GM23338 (cell line): ENCODE measurements around the gene OSBPL10. TPM values are rescaled to one million over a fixed set of nuclear protein-coding genes. Genes with fewer than 3 reads are reported as not detected.

Experiments used
- ATAC-seq: fragments of 200-7000 bp; cut with Tn5 transposase; 3 replicates; pipeline ENCODE4 v1.9.1; 2020
- DNase-seq: peaks from one replicate; pipeline ENCODE4 v3.0.0-alpha.2; 2015; ENCODE audit warnings: low spot score
- H2AFZ ChIP-seq: fragments of 200-600 bp; sonication (generic); 2 replicates; pipeline ENCODE4 v1.8.0; 2016; ENCODE audit warnings: antibody characterized with exemption, mild to moderate bottlenecking, moderate library complexity
- H3F3A ChIP-seq: fragments of 200-600 bp; sonication (generic); replicated peaks from 2 replicates; pipeline ENCODE4 v1.8.0; 2017; ENCODE audit warnings: antibody characterized with exemption, mixed run types, low read depth
- H3K27ac ChIP-seq: fragments of 200-600 bp; sonication (generic); 2 replicates; pipeline ENCODE4 v1.6.1; 2016; ENCODE audit warnings: low read depth
- H3K27me3 ChIP-seq: fragments of 200-600 bp; sonication (generic); 2 replicates; pipeline ENCODE4 v1.8.0; 2016; ENCODE audit warnings: mild to moderate bottlenecking, mixed run types, moderate library complexity; ENCODE audit not compliant: insufficient read depth
- H3K36me3 ChIP-seq: fragments of 200-600 bp; sonication (generic); 2 replicates; pipeline ENCODE4 v1.8.0; 2016; ENCODE audit warnings: mild to moderate bottlenecking; ENCODE audit not compliant: insufficient read depth
- H3K4me1 ChIP-seq: fragments of 200-600 bp; sonication (generic); 2 replicates; pipeline ENCODE4 v1.8.0; 2016; ENCODE audit warnings: mild to moderate bottlenecking, moderate library complexity; ENCODE audit not compliant: insufficient read depth
- H3K4me2 ChIP-seq: fragments of 200-600 bp; sonication (generic); 2 replicates; pipeline ENCODE4 v1.7.1; 2017; ENCODE audit warnings: mixed run types
- H3K4me3 ChIP-seq: fragments of 200-600 bp; sonication (generic); 2 replicates; pipeline ENCODE4 v1.6.1; 2016; ENCODE audit warnings: mixed run types
- H3K79me2 ChIP-seq: fragments of 200-600 bp; sonication (generic); replicated peaks from 2 replicates; pipeline ENCODE4 v1.8.0; 2017; ENCODE audit warnings: mild to moderate bottlenecking; ENCODE audit not compliant: insufficient read depth
- H3K9me2 ChIP-seq: fragments of 200-600 bp; sonication (generic); 2 replicates; pipeline ENCODE4 v1.8.0; 2017; ENCODE audit not compliant: insufficient read depth
- H4K20me1 ChIP-seq: fragments of 200-600 bp; sonication (generic); replicated peaks from 2 replicates; pipeline ENCODE4 v1.8.0; 2017; ENCODE audit warnings: mild to moderate bottlenecking; ENCODE audit not compliant: insufficient read depth
- H3K27ac Mint-ChIP-seq: 2 replicates; pipeline ENCODE4 v1.8.0; 2020; ENCODE audit warnings: inconsistent platforms, mild to moderate bottlenecking, moderate library complexity, mixed read lengths
- H3K27me3 Mint-ChIP-seq: 3 replicates; pipeline ENCODE4 v1.8.0; 2022; ENCODE audit warnings: low read depth, mild to moderate bottlenecking, moderate library complexity, mixed read lengths, inconsistent platforms; ENCODE audit not compliant: insufficient read depth, poor library complexity
- H3K36me3 Mint-ChIP-seq: 3 replicates; pipeline ENCODE4 v1.8.0; 2021; ENCODE audit warnings: low read depth, mild to moderate bottlenecking, inconsistent platforms, moderate library complexity, mixed read lengths
- H3K4me1 Mint-ChIP-seq: 3 replicates; pipeline ENCODE4 v1.8.0; 2020; ENCODE audit warnings: mild to moderate bottlenecking, inconsistent platforms, mixed read lengths
- H3K4me3 Mint-ChIP-seq: 3 replicates; pipeline ENCODE4 v1.8.0; 2021; ENCODE audit warnings: moderate library complexity, mild to moderate bottlenecking, inconsistent platforms, mixed read lengths
- H3K9me3 Mint-ChIP-seq: 3 replicates; pipeline ENCODE4 v1.8.0; 2020; ENCODE audit warnings: moderate library complexity, mild to moderate bottlenecking, inconsistent platforms, mixed read lengths
- CREB1 ChIP-seq: fragments of 250-450 bp; sonication (Bioruptor Pico); IDR thresholded peaks from 2 replicates; pipeline ENCODE4 v1.5.0; 2020; ENCODE audit warnings: low read depth, mild to moderate bottlenecking, moderate library complexity
- EZH2 ChIP-seq: fragments of 200-600 bp; sonication (generic); IDR thresholded peaks from one replicate; pipeline ENCODE4 v1.8.0; 2017; ENCODE audit warnings: antibody characterized with exemption, mild to moderate bottlenecking, low read depth; ENCODE audit not compliant: unreplicated experiment
- EZH2phosphoT487 ChIP-seq: fragments of 200-600 bp; sonication (generic); IDR thresholded peaks from one replicate; pipeline ENCODE4 v1.8.1; 2018; ENCODE audit warnings: antibody characterized with exemption; ENCODE audit not compliant: unreplicated experiment
- JUNB ChIP-seq: IDR thresholded peaks from one replicate; pipeline ENCODE4 v1.6.1; 2016; ENCODE audit warnings: antibody characterized with exemption; ENCODE audit not compliant: unreplicated experiment
- NANOG ChIP-seq: IDR thresholded peaks from 2 replicates; pipeline ENCODE4 v1.6.1; 2016; ENCODE audit warnings: antibody characterized with exemption, borderline replicate concordance
- POLR2AphosphoS5 ChIP-seq: IDR thresholded peaks from 2 replicates; pipeline ENCODE4 v1.6.1; 2016; ENCODE audit warnings: antibody characterized with exemption, low read depth
- STAT1 ChIP-seq: IDR thresholded peaks from one replicate; pipeline ENCODE4 v1.6.1; 2016; ENCODE audit warnings: antibody characterized with exemption; ENCODE audit not compliant: unreplicated experiment
- ZNF114 ChIP-seq: fragments of 250-450 bp; sonication (Bioruptor Pico); IDR thresholded peaks from 2 replicates; pipeline ENCODE4 v1.5.0; 2020; ENCODE audit warnings: mild to moderate bottlenecking, moderate library complexity
- ZNF331 ChIP-seq: fragments of 250-450 bp; sonication (Bioruptor Pico); IDR thresholded peaks from 2 replicates; pipeline ENCODE4 v1.5.0; 2020; ENCODE audit warnings: low read depth, mild to moderate bottlenecking, moderate library complexity
- polyA plus RNA-seq: library from polyadenylated mRNA; unstranded; fragments of >200 nt; fragmentation: Nextera tagmentation; extraction: Ambion mirVana; gene quantifications from 2 replicates; pipeline ENCODE4 v1.2.1, GENCODE V29; 2016
- total RNA-seq: library from RNA; depleted of rRNA; stranded (reverse); fragments of >200 nt; shearing (Covaris generic); gene quantifications from 2 replicates; pipeline ENCODE4 v1.2.3, GENCODE V29; 2014
- TF ChIP-seq, protein P1 (sequence below), 2 experiments: fragments of 200-600 bp in 1 of 2; sonication (generic) in 1 of 2; conservative IDR thresholded peaks; 2 replicates each; pipeline versions ENCODE4 v1.5.1 to v1.6.1; 2016 to 2017; ENCODE audit warnings: antibody characterized with exemption in 2 of 2, low read depth in 2 of 2, mild to moderate bottlenecking in 2 of 2, moderate library complexity in 1 of 2
- TF ChIP-seq, protein P2 (sequence below): IDR thresholded peaks from one replicate; pipeline ENCODE4 v1.6.1; 2018; ENCODE audit warnings: antibody characterized with exemption; ENCODE audit not compliant: unreplicated experiment
- TF ChIP-seq, protein P3 (sequence below): fragments of 250-450 bp; sonication (Bioruptor Pico); IDR thresholded peaks from 2 replicates; pipeline ENCODE4 v1.5.0; 2020; ENCODE audit warnings: mild to moderate bottlenecking, moderate library complexity
- TF ChIP-seq, protein P4 (sequence below): IDR thresholded peaks from 2 replicates; pipeline ENCODE4 v1.6.1; 2016; ENCODE audit warnings: antibody characterized with exemption

The OSBPL10 gene
- total and polyA plus RNA-seq, 2 experiments from 2014 or later: 23.8 to 149 TPM

DNA sequence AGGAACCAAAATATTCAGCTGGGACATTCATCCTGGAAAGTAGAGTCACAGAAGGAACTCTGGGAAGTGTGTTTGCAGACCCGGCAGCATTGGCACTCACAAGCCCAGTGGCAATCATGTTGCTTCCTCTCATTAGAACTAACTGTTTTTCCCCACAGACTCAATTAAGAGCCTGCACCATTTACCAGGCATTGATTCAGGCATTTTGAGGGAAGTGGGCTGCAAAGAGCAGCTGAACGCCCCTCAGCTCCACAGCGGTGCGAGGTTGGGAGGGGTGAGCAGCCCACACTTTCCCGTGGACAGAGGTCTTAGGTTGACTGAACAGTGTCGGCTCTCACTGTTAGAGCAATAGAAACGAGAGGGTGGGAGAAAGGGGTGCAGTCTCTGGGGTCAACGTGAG lies 304.5 kb downstream of the OSBPL10 start:
- H3K4me3 ChIP-seq: no peak overlapping the region
- no peaks in the 10 kb centered on the region; the same call in 1 of the 2 replicates for H3K79me2 ChIP-seq
- TF ChIP-seq ZNF114 (CRISPR knock-in tag) (no peak), CREB1 (CRISPR knock-in tag) (no peak), EZH2 (no peak), NANOG (no peak), POLR2AphosphoS5 (no peak), EZH2phosphoT487 (no peak), ZNF331 (CRISPR knock-in tag) (no peak), JUNB (no peak), STAT1 (no peak)
- TF ChIP-seq, protein P1, sequence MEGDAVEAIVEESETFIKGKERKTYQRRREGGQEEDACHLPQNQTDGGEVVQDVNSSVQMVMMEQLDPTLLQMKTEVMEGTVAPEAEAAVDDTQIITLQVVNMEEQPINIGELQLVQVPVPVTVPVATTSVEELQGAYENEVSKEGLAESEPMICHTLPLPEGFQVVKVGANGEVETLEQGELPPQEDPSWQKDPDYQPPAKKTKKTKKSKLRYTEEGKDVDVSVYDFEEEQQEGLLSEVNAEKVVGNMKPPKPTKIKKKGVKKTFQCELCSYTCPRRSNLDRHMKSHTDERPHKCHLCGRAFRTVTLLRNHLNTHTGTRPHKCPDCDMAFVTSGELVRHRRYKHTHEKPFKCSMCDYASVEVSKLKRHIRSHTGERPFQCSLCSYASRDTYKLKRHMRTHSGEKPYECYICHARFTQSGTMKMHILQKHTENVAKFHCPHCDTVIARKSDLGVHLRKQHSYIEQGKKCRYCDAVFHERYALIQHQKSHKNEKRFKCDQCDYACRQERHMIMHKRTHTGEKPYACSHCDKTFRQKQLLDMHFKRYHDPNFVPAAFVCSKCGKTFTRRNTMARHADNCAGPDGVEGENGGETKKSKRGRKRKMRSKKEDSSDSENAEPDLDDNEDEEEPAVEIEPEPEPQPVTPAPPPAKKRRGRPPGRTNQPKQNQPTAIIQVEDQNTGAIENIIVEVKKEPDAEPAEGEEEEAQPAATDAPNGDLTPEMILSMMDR (conservative IDR thresholded peaks at IDR 0.05; ENCODE audit: low read depth in 2 of 2): no peak
- TF ChIP-seq, protein P2, sequence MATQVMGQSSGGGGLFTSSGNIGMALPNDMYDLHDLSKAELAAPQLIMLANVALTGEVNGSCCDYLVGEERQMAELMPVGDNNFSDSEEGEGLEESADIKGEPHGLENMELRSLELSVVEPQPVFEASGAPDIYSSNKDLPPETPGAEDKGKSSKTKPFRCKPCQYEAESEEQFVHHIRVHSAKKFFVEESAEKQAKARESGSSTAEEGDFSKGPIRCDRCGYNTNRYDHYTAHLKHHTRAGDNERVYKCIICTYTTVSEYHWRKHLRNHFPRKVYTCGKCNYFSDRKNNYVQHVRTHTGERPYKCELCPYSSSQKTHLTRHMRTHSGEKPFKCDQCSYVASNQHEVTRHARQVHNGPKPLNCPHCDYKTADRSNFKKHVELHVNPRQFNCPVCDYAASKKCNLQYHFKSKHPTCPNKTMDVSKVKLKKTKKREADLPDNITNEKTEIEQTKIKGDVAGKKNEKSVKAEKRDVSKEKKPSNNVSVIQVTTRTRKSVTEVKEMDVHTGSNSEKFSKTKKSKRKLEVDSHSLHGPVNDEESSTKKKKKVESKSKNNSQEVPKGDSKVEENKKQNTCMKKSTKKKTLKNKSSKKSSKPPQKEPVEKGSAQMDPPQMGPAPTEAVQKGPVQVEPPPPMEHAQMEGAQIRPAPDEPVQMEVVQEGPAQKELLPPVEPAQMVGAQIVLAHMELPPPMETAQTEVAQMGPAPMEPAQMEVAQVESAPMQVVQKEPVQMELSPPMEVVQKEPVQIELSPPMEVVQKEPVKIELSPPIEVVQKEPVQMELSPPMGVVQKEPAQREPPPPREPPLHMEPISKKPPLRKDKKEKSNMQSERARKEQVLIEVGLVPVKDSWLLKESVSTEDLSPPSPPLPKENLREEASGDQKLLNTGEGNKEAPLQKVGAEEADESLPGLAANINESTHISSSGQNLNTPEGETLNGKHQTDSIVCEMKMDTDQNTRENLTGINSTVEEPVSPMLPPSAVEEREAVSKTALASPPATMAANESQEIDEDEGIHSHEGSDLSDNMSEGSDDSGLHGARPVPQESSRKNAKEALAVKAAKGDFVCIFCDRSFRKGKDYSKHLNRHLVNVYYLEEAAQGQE: no peak
- TF ChIP-seq, protein P3, sequence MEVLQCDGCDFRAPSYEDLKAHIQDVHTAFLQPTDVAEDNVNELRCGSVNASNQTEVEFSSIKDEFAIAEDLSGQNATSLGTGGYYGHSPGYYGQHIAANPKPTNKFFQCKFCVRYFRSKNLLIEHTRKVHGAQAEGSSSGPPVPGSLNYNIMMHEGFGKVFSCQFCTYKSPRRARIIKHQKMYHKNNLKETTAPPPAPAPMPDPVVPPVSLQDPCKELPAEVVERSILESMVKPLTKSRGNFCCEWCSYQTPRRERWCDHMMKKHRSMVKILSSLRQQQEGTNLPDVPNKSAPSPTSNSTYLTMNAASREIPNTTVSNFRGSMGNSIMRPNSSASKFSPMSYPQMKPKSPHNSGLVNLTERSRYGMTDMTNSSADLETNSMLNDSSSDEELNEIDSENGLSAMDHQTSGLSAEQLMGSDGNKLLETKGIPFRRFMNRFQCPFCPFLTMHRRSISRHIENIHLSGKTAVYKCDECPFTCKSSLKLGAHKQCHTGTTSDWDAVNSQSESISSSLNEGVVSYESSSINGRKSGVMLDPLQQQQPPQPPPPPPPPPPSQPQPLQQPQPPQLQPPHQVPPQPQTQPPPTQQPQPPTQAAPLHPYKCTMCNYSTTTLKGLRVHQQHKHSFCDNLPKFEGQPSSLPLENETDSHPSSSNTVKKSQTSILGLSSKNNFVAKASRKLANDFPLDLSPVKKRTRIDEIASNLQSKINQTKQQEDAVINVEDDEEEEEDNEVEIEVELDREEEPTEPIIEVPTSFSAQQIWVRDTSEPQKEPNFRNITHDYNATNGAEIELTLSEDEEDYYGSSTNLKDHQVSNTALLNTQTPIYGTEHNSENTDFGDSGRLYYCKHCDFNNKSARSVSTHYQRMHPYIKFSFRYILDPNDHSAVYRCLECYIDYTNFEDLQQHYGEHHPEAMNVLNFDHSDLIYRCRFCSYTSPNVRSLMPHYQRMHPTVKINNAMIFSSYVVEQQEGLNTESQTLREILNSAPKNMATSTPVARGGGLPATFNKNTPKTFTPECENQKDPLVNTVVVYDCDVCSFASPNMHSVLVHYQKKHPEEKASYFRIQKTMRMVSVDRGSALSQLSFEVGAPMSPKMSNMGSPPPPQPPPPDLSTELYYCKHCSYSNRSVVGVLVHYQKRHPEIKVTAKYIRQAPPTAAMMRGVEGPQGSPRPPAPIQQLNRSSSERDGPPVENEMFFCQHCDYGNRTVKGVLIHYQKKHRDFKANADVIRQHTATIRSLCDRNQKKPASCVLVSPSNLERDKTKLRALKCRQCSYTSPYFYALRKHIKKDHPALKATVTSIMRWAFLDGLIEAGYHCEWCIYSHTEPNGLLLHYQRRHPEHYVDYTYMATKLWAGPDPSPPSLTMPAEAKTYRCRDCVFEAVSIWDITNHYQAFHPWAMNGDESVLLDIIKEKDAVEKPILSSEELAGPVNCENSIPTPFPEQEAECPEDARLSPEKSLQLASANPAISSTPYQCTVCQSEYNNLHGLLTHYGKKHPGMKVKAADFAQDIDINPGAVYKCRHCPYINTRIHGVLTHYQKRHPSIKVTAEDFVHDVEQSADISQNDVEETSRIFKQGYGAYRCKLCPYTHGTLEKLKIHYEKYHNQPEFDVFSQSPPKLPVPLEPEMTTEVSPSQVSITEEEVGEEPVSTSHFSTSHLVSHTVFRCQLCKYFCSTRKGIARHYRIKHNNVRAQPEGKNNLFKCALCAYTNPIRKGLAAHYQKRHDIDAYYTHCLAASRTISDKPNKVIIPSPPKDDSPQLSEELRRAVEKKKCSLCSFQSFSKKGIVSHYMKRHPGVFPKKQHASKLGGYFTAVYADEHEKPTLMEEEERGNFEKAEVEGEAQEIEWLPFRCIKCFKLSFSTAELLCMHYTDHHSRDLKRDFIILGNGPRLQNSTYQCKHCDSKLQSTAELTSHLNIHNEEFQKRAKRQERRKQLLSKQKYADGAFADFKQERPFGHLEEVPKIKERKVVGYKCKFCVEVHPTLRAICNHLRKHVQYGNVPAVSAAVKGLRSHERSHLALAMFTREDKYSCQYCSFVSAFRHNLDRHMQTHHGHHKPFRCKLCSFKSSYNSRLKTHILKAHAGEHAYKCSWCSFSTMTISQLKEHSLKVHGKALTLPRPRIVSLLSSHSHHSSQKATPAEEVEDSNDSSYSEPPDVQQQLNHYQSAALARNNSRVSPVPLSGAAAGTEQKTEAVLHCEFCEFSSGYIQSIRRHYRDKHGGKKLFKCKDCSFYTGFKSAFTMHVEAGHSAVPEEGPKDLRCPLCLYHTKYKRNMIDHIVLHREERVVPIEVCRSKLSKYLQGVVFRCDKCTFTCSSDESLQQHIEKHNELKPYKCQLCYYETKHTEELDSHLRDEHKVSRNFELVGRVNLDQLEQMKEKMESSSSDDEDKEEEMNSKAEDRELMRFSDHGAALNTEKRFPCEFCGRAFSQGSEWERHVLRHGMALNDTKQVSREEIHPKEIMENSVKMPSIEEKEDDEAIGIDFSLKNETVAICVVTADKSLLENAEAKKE (CRISPR knock-in tag): no peak
- TF ChIP-seq, protein P4, sequence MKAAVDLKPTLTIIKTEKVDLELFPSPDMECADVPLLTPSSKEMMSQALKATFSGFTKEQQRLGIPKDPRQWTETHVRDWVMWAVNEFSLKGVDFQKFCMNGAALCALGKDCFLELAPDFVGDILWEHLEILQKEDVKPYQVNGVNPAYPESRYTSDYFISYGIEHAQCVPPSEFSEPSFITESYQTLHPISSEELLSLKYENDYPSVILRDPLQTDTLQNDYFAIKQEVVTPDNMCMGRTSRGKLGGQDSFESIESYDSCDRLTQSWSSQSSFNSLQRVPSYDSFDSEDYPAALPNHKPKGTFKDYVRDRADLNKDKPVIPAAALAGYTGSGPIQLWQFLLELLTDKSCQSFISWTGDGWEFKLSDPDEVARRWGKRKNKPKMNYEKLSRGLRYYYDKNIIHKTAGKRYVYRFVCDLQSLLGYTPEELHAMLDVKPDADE: no peak
- peaks cover 3% of the 10 kb centered on the region; the same call in 1 of the 2 replicates for H3K9me2 ChIP-seq
- no peak for DNase-seq
- H4K20me1 ChIP-seq: peaks cover 6% of the 10 kb centered on the region
- no peak overlapping the region for H3K27ac Mint-ChIP-seq
- no peaks in the 10 kb centered on the region for H3K4me1 ChIP-seq
- no peak overlapping the region for H3K4me2 ChIP-seq
- H3K27me3 ChIP-seq: no peaks in the 10 kb centered on the region
- H3K4me1 Mint-ChIP-seq: peaks cover 35% of the 10 kb centered on the region
- no peaks in the 10 kb centered on the region for H3K9me3 Mint-ChIP-seq
- H3K36me3 ChIP-seq: no peaks in the 10 kb centered on the region
- no peak overlapping the region for H3K27ac ChIP-seq
- no peaks in the 10 kb centered on the region for H3F3A ChIP-seq
- ATAC-seq: no peak
- no peak overlapping the region for H2AFZ ChIP-seq
- no peak overlapping the region for H3K4me3 Mint-ChIP-seq
- H3K27me3 Mint-ChIP-seq: peaks cover 3% of the 10 kb centered on the region
- peaks cover 31% of the 10 kb centered on the region for H3K36me3 Mint-ChIP-seq
